Vagina (tissue), 2 donors: ENCODE results near the gene LMTK3.

Experiments
- CTCF ChIP-seq, 3 experiments: fragments of 450-650 bp in 2 of 3; fragments of 200-600 bp in 1 of 3; sonication (generic) in 1 of 3; IDR thresholded peaks; one replicate each; pipeline ENCODE4 v1.5.1; 2017 to 2019; ENCODE audit warnings: antibody characterized with exemption in 3 of 3, mild to moderate bottlenecking in 2 of 3, moderate library complexity in 2 of 3
- POLR2A ChIP-seq, 2 donors: fragments of 450-650 bp; IDR thresholded peaks; one replicate each; pipeline ENCODE4 v1.6.1; 2017; ENCODE audit warnings: antibody characterized with exemption in 2 of 2, mild to moderate bottlenecking in 2 of 2, moderate library complexity in 2 of 2
- POLR2AphosphoS5 ChIP-seq, 2 donors: sonication (generic); formaldehyde crosslinking; IDR thresholded peaks; one replicate each; pipeline ENCODE4 v1.9.0; 2017; ENCODE audit warnings: antibody characterized with exemption in 2 of 2, mild to moderate bottlenecking in 2 of 2, low read depth in 1 of 2; ENCODE audit not compliant: insufficient read depth in 1 of 2

GRCh38 chr19:48513289-48514122 lies 1.9 kb upstream of the LMTK3 start:
- TF ChIP-seq POLR2A (IDR thresholded peaks at IDR 0.05) (no peak), CTCF (IDR thresholded peaks at IDR 0.05) (no peak), POLR2AphosphoS5 (IDR thresholded peaks at IDR 0.05; ENCODE audit: insufficient read depth in 1 of 2, low read depth in 1 of 2) (peak in 1 of 2 donors; percentile 16)
